CD4-positive, alpha-beta T cell treated with Interleukin-12 subunit alpha and Interleukin-12 subunit beta, for 1 hour (primary cell): Measurements from ENCODE around the gene OR4D1.
"Not testable (repeated sequence)": the region's sequence is repeated elsewhere in the genome, so short reads cannot be mapped to it uniquely, and the experiment has no call there.

ENCODE experiments used
- DNase-seq: peaks from one replicate; pipeline ENCODE4 v3.0.0-alpha.2; 2020

Gene OR4D1

GRCh38 chr17:58147930-58148434 is at the start of gene OR4D1:
OR4D1 (plus strand) TSS chr17:58148384; CDS start chr17:58155154, 6,770 bp downstream.
- DNase-seq = no peak

GRCh38 chr17:58100506-58100905 is 47.7 kb upstream of the OR4D1 start:
- DNase-seq = no peak

GRCh38 chr17:58101898-58102297 is 46.3 kb upstream of the OR4D1 start:
- not testable (repeated sequence) for DNase-seq

GRCh38 chr17:58105093-58105492 is 43.1 kb upstream of the OR4D1 start:
- no peak for DNase-seq

GRCh38 chr17:58107306-58107705 is 40.9 kb upstream of the OR4D1 start:
- no peak for DNase-seq

- DNase-seq = no peak
Measured at GRCh38 chr17:58109197-58109596, 39.0 kb upstream of the OR4D1 start.

GRCh38 chr17:58110012-58110411 is 38.2 kb upstream of the OR4D1 start:
- no peak for DNase-seq

- no peak for DNase-seq
Measured at GRCh38 chr17:58111676-58112075, 36.5 kb upstream of the OR4D1 start.

- DNase-seq = peak; percentile 86
Measured at GRCh38 chr17:58112970-58113631, 35.1 kb upstream of the OR4D1 start.

GRCh38 chr17:58113947-58114346 is 34.2 kb upstream of the OR4D1 start:
- DNase-seq = no peak

GRCh38 chr17:58117382-58117781 is 30.8 kb upstream of the OR4D1 start:
- DNase-seq = no peak

GRCh38 chr17:58119491-58119890 is 28.7 kb upstream of the OR4D1 start:
- DNase-seq = no peak

GRCh38 chr17:58120195-58120822 is 27.9 kb upstream of the OR4D1 start:
- peak; percentile 63 for DNase-seq

- DNase-seq = peak; percentile 73
Measured at GRCh38 chr17:58121925-58122324, 26.3 kb upstream of the OR4D1 start.

GRCh38 chr17:58127846-58128245 is 20.3 kb upstream of the OR4D1 start:
- no peak for DNase-seq

GRCh38 chr17:58132697-58133096 is 15.5 kb upstream of the OR4D1 start:
- DNase-seq = not testable (repeated sequence)

GRCh38 chr17:58136669-58137279 is 11.4 kb upstream of the OR4D1 start:
- DNase-seq = no peak

GRCh38 chr17:58141505-58141904 is 6.7 kb upstream of the OR4D1 start:
- DNase-seq = no peak

GRCh38 chr17:58143335-58143734 is 4.8 kb upstream of the OR4D1 start:
- not testable (repeated sequence) for DNase-seq

- no peak for DNase-seq
Measured at GRCh38 chr17:58144801-58145200, 3.4 kb upstream of the OR4D1 start.

GRCh38 chr17:58148609-58149008 is 425 bp downstream of the OR4D1 start:
- DNase-seq = no peak

GRCh38 chr17:58150394-58150793 is 2.2 kb downstream of the OR4D1 start:
- DNase-seq = no peak

- DNase-seq = peak; percentile 86
Measured at GRCh38 chr17:58153046-58153445, 4.9 kb downstream of the OR4D1 start.

GRCh38 chr17:58153671-58154070 is 5.5 kb downstream of the OR4D1 start:
- DNase-seq = no peak
